ENCODE measurements around the gene AFF3. TPM values are rescaled to one million over a fixed set of nuclear protein-coding genes. Genes with fewer than 3 reads are reported as not detected.
"Not testable (repeated sequence)": the region's sequence is repeated elsewhere in the genome, so short reads cannot be mapped to it uniquely, and the experiment has no call there.

AFF3 gene
- total and polyA plus RNA-seq, 2 donors (not counting 3 experiments of a cell fraction or from before 2014, with no cell fraction given), result 0.06 to 0.07 TPM

DNA sequence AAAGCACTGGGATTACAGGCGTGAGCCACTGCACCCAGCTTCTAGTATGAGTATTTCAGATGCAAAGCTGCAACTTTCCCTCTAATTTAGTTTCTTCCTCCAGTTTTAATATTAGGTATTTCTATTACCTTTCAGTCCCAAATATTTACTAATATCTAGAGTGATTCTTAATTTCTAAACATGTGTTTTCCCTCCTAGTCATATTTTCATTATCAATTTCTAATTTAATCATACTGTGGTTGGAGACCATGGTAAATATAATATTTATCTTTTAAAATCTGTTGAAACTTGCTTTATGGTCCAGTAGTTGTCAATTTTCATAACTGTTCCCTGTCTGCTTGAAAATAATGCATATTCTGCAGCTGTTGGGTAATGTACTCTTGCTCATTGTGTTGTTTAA lies 406.6 kb downstream of the AFF3 start:
- Histone ChIP-seq H3K9ac (replicated peaks; ENCODE audit: extremely low read depth, insufficient read depth, low read length) (no peak overlapping the region), H3K4me2 (ENCODE audit: insufficient read depth, low read length) (no peak overlapping the region), H3K9me3 (replicated peaks; ENCODE audit: control insufficient read depth, insufficient read depth, low read length) (no peaks in the 10 kb centered on the region), H3K79me2 (ENCODE audit: control insufficient read depth, insufficient read depth, low read length) (no peaks in the 10 kb centered on the region), H3K4me3 (replicated peaks in 1 of 3; ENCODE audit: insufficient read depth in 1 of 3, low read depth in 1 of 3, low read length in 3 of 3) (no peak overlapping the region), H3K36me3 (ENCODE audit: control insufficient read depth in 2 of 2, extremely low read depth in 1 of 2, insufficient read depth in 2 of 2, low read length in 2 of 2) (no peaks in the 10 kb centered on the region), H2AFZ (ENCODE audit: low read depth, low read length) (no peak overlapping the region), H3K9me1 (replicated peaks; ENCODE audit: control insufficient read depth, extremely low read depth, insufficient read depth, low read length) (no peaks in the 10 kb centered on the region), H3K27me3 (ENCODE audit: control insufficient read depth in 2 of 2, insufficient read depth in 2 of 2, low read length in 2 of 2) (no peaks in the 10 kb centered on the region), H4K20me1 (replicated peaks; ENCODE audit: control insufficient read depth, extremely low read depth, insufficient read depth, low read length) (no peaks in the 10 kb centered on the region), H3K4me1 (ENCODE audit: control insufficient read depth, extremely low read depth, insufficient read depth, low read length) (no peaks in the 10 kb centered on the region), H3K27ac (ENCODE audit: insufficient read depth, low read depth, low read length) (no peak overlapping the region)
- TF ChIP-seq, protein P1, sequence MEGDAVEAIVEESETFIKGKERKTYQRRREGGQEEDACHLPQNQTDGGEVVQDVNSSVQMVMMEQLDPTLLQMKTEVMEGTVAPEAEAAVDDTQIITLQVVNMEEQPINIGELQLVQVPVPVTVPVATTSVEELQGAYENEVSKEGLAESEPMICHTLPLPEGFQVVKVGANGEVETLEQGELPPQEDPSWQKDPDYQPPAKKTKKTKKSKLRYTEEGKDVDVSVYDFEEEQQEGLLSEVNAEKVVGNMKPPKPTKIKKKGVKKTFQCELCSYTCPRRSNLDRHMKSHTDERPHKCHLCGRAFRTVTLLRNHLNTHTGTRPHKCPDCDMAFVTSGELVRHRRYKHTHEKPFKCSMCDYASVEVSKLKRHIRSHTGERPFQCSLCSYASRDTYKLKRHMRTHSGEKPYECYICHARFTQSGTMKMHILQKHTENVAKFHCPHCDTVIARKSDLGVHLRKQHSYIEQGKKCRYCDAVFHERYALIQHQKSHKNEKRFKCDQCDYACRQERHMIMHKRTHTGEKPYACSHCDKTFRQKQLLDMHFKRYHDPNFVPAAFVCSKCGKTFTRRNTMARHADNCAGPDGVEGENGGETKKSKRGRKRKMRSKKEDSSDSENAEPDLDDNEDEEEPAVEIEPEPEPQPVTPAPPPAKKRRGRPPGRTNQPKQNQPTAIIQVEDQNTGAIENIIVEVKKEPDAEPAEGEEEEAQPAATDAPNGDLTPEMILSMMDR (IDR thresholded peaks at IDR 0.05; ENCODE audit: extremely low read depth in 1 of 2, insufficient read depth in 1 of 2, low read depth in 1 of 2, low read length in 2 of 2), result no peak
- TF ChIP-seq POLR2A (IDR thresholded peaks at IDR 0.05; ENCODE audit: low read depth, low read length) (no peak), JUN (IDR thresholded peaks at IDR 0.05; ENCODE audit: borderline replicate concordance, insufficient read depth, insufficient read length, low read depth) (no peak), MYC (IDR thresholded peaks at IDR 0.05; ENCODE audit: low read depth, low read length) (no peak), EZH2 (IDR thresholded peaks at IDR 0.05; ENCODE audit: borderline replicate concordance, low read depth, low read length, severe bottlenecking) (no peak), GATA2 (IDR thresholded peaks at IDR 0.05; ENCODE audit: insufficient read depth, insufficient read length, low read depth, low read length) (no peak), POLR2AphosphoS5 (IDR thresholded peaks at IDR 0.05; ENCODE audit: insufficient read depth, low read depth, low read length) (no peak), FOS (IDR thresholded peaks at IDR 0.05; ENCODE audit: borderline replicate concordance, insufficient read depth, low read length) (no peak)
- TF ChIP-seq, protein P2, sequence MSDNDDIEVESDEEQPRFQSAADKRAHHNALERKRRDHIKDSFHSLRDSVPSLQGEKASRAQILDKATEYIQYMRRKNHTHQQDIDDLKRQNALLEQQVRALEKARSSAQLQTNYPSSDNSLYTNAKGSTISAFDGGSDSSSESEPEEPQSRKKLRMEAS (IDR thresholded peaks at IDR 0.05; ENCODE audit: insufficient read depth, insufficient read length), result no peak
- intact Hi-C loops (cut with micrococcal nuclease), result no loop called here
- BruUV-seq (replicated peaks), result no TSS peak
- ChIA-PET CTCF (interaction anchor here (1.0 to 1.1 kb wide), 2 partner anchors 13 to 510 kb away, joined by 3 read pairs; no protein-coding TSS in a partner anchor), POLR2A (no interaction called here)
- DNase-seq (ENCODE audit: low read depth, low spot score) (no peak), FAIRE-seq (no peak)
- dilution Hi-C loops (cut with MboI; ENCODE audit: extremely low pct_ligation_motif_present, low sequenced_read_pairs), result no loop called here

DNA sequence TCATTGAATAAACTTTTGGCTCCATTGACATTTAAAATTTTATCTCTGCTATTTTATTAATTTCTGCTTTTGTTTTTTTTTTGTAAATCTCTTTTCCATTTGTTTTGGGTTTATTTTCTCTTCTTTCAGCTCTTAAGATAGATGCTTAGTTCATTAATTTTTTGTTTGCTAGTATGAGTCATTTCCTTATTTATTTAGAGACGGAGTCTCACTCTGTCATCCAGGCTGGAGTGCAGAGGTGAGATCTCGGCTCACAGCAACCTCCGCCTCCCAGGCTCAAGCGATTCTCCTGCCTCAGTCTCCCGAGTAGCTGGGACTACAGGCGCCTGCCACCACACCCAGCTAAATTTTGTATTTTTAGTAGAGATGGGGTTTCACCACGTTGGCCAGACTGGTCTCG lies 407.1 kb downstream of the AFF3 start:
- dilution Hi-C loops (cut with MboI; ENCODE audit: extremely low pct_ligation_motif_present, low sequenced_read_pairs); H3K36me3 ChIP-seq (ENCODE audit: control insufficient read depth in 2 of 2, extremely low read depth in 1 of 2, insufficient read depth in 2 of 2, low read length in 2 of 2); H3K4me1 ChIP-seq (ENCODE audit: control insufficient read depth, extremely low read depth, insufficient read depth, low read length); H3K27ac ChIP-seq (ENCODE audit: insufficient read depth, low read depth, low read length); FAIRE-seq; H3K9me3 ChIP-seq (replicated peaks; ENCODE audit: control insufficient read depth, insufficient read depth, low read length); H4K20me1 ChIP-seq (replicated peaks; ENCODE audit: control insufficient read depth, extremely low read depth, insufficient read depth, low read length); H3K79me2 ChIP-seq (ENCODE audit: control insufficient read depth, insufficient read depth, low read length); H3K27me3 ChIP-seq (ENCODE audit: control insufficient read depth in 2 of 2, insufficient read depth in 2 of 2, low read length in 2 of 2); H3K4me3 ChIP-seq (replicated peaks in 1 of 3; ENCODE audit: insufficient read depth in 1 of 3, low read depth in 1 of 3, low read length in 3 of 3); H2AFZ ChIP-seq (ENCODE audit: low read depth, low read length); H3K9me1 ChIP-seq (replicated peaks; ENCODE audit: control insufficient read depth, extremely low read depth, insufficient read depth, low read length); BruUV-seq (replicated peaks); intact Hi-C loops (cut with micrococcal nuclease); H3K4me2 ChIP-seq (ENCODE audit: insufficient read depth, low read length); H3K9ac ChIP-seq (replicated peaks; ENCODE audit: extremely low read depth, insufficient read depth, low read length); DNase-seq (ENCODE audit: low read depth, low spot score); POLR2A ChIA-PET: not testable (repeated sequence)
- CTCF ChIA-PET, result interaction anchor here (1.0 to 1.1 kb wide), 2 partner anchors 14 to 510 kb away, joined by 3 read pairs; no protein-coding TSS in a partner anchor
